ENCODE measurements around the gene OLFM2. TPM values are rescaled to one million over a fixed set of nuclear protein-coding genes. Genes with fewer than 3 reads are reported as not detected.

Gene OLFM2
- total RNA-seq, 1 donor from 2014 or later = 13.8 TPM

- H3K9me3 ChIP-seq = no peaks in the 10 kb centered on the region
- no peak overlapping the region for H3K27ac ChIP-seq
- TF ChIP-seq POLR2AphosphoS5 (IDR thresholded peaks at IDR 0.05; ENCODE audit: insufficient read depth in 1 of 2, low read depth in 1 of 2) (no peak), POLR2A (IDR thresholded peaks at IDR 0.05) (no peak), CTCF (IDR thresholded peaks at IDR 0.05) (no peak)
- H3K36me3 ChIP-seq = no peaks in the 10 kb centered on the region
- no peak overlapping the region for H3K4me3 ChIP-seq
- intact Hi-C loops (cut with DNase I) = no loop called here
- no peak for DNase-seq (ENCODE audit: extremely low spot score in 2 of 2)
- H3K4me1 ChIP-seq = no peaks in the 10 kb centered on the region
- H3K27me3 ChIP-seq = no peaks in the 10 kb centered on the region
Observed at GRCh38 chr19:9875031-9875627, 61.2 kb downstream of the OLFM2 start.

- no peak overlapping the region for H3K27ac ChIP-seq
- TF ChIP-seq CTCF (IDR thresholded peaks at IDR 0.05) (no peak), POLR2AphosphoS5 (IDR thresholded peaks at IDR 0.05; ENCODE audit: insufficient read depth in 1 of 2, low read depth in 1 of 2) (no peak), POLR2A (IDR thresholded peaks at IDR 0.05) (no peak)
- DNase-seq (ENCODE audit: extremely low spot score in 2 of 2) = no peak
- H3K36me3 ChIP-seq = no peaks in the 10 kb centered on the region
- intact Hi-C loops (cut with DNase I) = no loop called here
- H3K4me1 ChIP-seq = no peaks in the 10 kb centered on the region
- H3K4me3 ChIP-seq = no peak overlapping the region
- H3K27me3 ChIP-seq = no peaks in the 10 kb centered on the region
- H3K9me3 ChIP-seq = no peaks in the 10 kb centered on the region
Observed at GRCh38 chr19:9872618-9873242, 63.6 kb downstream of the OLFM2 start.

GRCh38 chr19:9871626-9872338 lies 64.5 kb downstream of the OLFM2 start:
- intact Hi-C loops (cut with DNase I) = no loop called here
- no peak overlapping the region for H3K27ac ChIP-seq
- H3K9me3 ChIP-seq = no peaks in the 10 kb centered on the region
- H3K4me1 ChIP-seq = no peaks in the 10 kb centered on the region
- no peaks in the 10 kb centered on the region for H3K36me3 ChIP-seq
- TF ChIP-seq POLR2AphosphoS5 (IDR thresholded peaks at IDR 0.05; ENCODE audit: insufficient read depth in 1 of 2, low read depth in 1 of 2) (no peak), POLR2A (IDR thresholded peaks at IDR 0.05) (no peak), CTCF (IDR thresholded peaks at IDR 0.05) (no peak)
- H3K27me3 ChIP-seq = no peaks in the 10 kb centered on the region
- no peak overlapping the region for H3K4me3 ChIP-seq
- no peak for DNase-seq (ENCODE audit: extremely low spot score in 2 of 2)

- Histone ChIP-seq H3K36me3 (no peaks in the 10 kb centered on the region), H3K4me1 (no peaks in the 10 kb centered on the region), H3K27ac (no peak overlapping the region), H3K4me3 (no peak overlapping the region), H3K9me3 (no peaks in the 10 kb centered on the region), H3K27me3 (no peaks in the 10 kb centered on the region)
- no peak for DNase-seq (ENCODE audit: extremely low spot score in 2 of 2)
- TF ChIP-seq POLR2AphosphoS5 (IDR thresholded peaks at IDR 0.05; ENCODE audit: insufficient read depth in 1 of 2, low read depth in 1 of 2) = no peak
- TF ChIP-seq POLR2A (IDR thresholded peaks at IDR 0.05) = no peak
- no peak for TF ChIP-seq CTCF (IDR thresholded peaks at IDR 0.05)
- intact Hi-C loops (cut with DNase I) = no loop called here
Observed at GRCh38 chr19:9868983-9869617, 67.2 kb downstream of the OLFM2 start.
